Left renal pelvis (tissue), 4 donors: ENCODE data around the gene HTR3E. TPM values are rescaled to one million over a fixed set of nuclear protein-coding genes. Genes with fewer than 3 reads are reported as not detected.
"Not testable (repeated sequence)": the region's sequence is repeated elsewhere in the genome, so short reads cannot be mapped to it uniquely, and the experiment has no call there.

Source experiments
- DNase-seq, 4 donors: peaks; one replicate each; pipeline ENCODE4 v3.0.0-alpha.2; 2013; ENCODE audit warnings: low read depth in 4 of 4, low spot score in 3 of 4
- polyA plus RNA-seq, 4 donors: library from polyadenylated mRNA; unstranded; fragments of 120-200 nt; gene quantifications; one replicate each; pipeline ENCODE4 v1.2.1, GENCODE V29; 2013; ENCODE audit not compliant: insufficient read length in 4 of 4

HTR3E gene
- polyA plus RNA-seq: under 1 TPM in 1 of 4 donors, not detected in 3; 0.11 TPM

DNA sequence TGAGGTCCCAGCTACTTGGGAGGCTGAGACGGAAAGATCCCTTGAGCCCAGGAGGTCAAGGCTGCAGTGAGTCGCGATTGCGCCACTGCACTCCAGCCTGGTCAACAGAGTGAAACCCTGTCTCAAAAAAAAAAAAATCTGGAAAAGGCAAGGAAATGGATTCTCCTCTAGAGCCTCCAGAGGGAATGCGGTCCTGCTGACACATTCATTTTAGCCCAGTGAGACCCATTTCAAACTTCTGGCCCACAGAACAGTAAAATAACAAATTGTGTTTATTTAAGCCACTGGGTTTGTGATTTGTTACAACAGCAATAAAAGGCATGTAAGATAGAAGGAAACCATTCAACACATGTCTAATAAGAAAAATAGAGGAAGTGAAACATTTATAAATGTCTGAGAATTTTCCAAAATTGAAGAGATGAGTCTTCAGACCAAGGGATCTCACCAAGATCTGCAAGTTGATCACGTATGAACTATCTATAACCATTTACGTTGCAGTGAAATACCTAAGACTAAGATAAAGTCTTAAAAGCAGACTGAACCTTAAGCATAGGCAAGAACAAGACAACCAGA, at the start of gene HTR3E:
Gene HTR3E, plus strand, starts transcription at position 254 of the 573 bp plus-strand sequence. CDS start 466 bp downstream, outside the sequence.
- DNase-seq: no peak

DNA sequence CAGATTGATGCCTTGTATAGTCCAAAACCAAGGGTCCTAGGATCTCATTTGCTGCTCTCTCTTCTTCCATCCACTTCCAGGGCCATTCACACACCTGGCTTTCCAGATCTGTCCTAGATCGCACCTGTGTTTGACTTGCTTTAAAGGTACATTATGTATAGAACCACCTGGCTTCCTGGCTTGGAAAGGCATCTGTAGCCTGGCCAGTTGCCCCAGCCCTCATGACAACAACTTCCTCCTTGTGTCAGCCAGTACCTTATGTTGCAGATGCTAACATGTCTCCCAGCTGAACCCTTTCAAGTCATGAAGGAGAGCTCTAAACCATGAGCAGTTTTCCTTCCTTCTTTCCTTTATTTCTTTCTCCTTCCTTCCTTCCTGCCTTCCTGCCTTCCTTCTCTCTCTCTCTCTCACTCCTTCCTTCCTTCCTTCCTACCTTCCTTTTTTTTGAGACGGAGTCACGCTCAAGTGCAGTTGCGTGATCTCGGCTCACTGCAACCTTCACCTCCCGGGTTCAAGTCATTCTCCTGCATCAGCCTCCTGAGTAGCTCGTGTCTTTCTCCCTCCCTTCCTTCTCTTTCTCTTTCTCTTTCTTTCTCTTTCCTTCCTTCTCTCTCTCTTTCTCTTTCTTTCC, 46.5 kb upstream of the HTR3E start:
- no peak for DNase-seq

- no peak for DNase-seq
Measured at GRCh38 chr3:184052767-184053166, 44.1 kb upstream of the HTR3E start, which contains the start of gene HTR3C. Gene HTR3C (plus strand): TSS chr3:184053047. CDS start chr3:184053081, 34 bp downstream.

GRCh38 chr3:184058029-184058428, 38.8 kb upstream of the HTR3E start:
- no peak for DNase-seq

DNA sequence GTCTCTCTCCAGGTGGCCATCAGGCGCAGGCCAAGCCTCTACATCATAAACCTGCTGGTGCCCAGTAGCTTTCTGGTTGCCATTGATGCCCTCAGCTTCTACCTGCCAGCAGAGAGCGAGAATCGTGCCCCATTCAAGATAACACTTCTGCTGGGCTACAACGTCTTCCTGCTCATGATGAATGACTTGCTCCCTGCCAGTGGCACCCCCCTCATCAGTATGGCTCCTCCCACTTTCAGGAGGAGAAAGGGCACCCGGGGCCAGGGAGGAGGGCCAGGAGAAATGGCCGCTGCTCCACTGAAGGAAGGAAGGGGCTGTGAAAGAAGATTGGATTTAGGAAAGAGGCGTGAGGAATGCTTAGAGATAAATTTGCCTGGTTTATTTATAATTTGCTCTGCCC, 37.4 kb upstream of the HTR3E start:
- DNase-seq: no peak

GRCh38 chr3:184062637-184063036, 34.2 kb upstream of the HTR3E start:
- no peak for DNase-seq

- DNase-seq: no peak
Measured at GRCh38 chr3:184066211-184066610, 30.7 kb upstream of the HTR3E start.

DNA sequence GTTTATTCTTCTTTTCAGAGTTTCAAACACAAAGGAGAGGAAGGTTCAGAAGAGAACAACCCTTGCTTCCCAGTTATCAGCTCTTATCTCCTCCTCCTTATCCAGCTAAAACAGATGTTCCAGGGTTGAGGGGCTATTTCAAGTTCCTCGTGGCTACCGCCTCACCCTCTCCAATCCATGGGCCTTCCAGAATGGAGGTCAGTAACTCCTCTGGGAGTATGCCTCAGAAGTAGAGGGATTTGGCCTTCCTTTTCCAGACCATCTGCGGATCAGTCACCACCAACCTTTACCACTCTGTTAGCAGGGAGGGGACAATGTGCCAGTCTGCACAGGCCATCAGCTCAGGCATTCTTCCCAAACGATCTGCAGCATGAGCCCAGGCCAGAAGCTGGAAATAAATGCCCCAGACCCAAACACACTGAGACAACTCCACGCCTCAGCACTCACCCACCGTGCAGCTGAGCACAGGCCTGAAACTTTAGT, 29.2 kb upstream of the HTR3E start:
- DNase-seq: no peak

- no peak for DNase-seq
Measured at GRCh38 chr3:184068344-184068743, 28.5 kb upstream of the HTR3E start.

GRCh38 chr3:184071142-184071541, 25.7 kb upstream of the HTR3E start:
- DNase-seq: not testable (repeated sequence)

DNA sequence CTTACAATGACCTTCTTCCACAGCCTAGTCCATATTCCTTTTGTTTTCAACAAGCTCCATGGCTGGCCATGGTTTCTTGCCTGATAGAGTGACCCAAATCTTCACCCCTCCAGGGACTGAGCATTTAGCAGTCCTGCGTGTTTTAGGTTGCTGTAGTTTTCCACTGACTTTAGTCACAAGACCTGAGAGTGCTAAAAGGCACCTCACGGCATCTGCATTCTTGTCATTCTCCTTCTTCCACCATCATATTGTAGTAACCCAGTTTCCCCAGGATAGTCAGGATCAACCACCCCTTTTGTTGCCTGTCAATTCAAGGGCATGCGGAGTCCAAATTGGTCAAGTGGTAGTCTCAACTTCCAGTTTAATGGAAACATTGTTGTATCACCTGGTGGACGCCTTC, 23.2 kb upstream of the HTR3E start:
- DNase-seq: no peak

- DNase-seq: no peak
Measured at GRCh38 chr3:184075901-184076300, 21.0 kb upstream of the HTR3E start.

- no peak for DNase-seq
Measured at GRCh38 chr3:184077881-184078280, 19.0 kb upstream of the HTR3E start.

- no peak for DNase-seq
Measured at GRCh38 chr3:184078851-184079250, 18.0 kb upstream of the HTR3E start.

DNA sequence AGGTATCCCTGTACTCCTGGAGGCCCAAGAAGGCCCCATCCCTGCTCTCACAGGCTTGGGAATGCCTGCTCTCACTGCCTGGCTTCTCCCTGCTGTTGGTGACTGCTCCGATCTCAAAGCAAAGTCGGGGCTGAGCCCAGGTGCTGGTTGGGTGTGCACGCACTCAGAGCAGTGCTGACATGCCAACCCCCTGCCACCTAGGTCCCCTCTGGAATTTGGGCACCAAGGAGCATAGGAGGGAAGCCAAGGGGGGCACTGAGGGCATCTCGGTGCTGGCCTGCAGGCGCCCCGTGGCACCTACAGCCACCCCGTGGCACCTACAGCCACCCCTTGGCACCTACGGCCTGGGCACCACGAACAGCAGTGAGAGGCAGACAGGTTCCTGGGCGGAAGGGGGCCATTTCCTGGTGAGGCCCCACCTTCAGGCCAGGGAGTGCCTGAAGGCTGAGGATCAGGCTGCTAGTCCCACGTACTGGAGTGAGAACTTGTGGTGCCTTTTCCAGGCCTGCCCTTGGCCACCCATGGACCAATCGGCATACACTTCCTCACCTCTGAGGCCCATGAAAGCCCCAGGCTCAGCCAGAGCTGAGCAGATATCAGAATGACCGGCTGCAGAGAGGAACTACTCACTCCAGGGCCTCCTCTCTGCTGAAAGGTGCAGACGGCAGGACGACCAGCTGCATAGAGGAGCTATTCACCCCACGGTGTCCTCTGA, 15.6 kb upstream of the HTR3E start:
- no peak for DNase-seq

DNA sequence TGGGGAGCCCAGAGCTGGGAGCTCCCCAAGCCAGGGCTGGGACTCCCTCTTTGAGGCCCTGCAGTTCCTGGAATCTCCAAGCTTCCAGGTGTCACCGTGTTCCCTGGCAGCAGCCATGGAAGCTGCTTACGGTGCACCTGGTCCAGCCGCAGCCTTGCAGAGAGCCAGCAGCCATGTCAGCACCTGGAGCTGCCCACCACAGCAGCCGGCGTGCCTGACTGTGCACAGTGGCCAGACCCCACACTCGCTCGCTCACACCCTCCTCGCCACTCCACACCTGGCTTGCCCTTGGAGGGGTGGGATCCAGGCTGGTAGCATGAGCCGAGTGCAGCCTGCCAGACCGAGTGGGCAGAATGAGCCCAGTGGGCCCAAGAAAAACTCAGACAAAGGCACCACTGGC, 14.8 kb upstream of the HTR3E start:
- DNase-seq: no peak

- no peak for DNase-seq
Measured at GRCh38 chr3:184082465-184082864, 14.4 kb upstream of the HTR3E start.

GRCh38 chr3:184085389-184085852, 11.4 kb upstream of the HTR3E start:
- DNase-seq: no peak

GRCh38 chr3:184092199-184092598, 4.7 kb upstream of the HTR3E start:
- no peak for DNase-seq

GRCh38 chr3:184097556-184097955, 692 bp downstream of the HTR3E start:
- DNase-seq: no peak

DNA sequence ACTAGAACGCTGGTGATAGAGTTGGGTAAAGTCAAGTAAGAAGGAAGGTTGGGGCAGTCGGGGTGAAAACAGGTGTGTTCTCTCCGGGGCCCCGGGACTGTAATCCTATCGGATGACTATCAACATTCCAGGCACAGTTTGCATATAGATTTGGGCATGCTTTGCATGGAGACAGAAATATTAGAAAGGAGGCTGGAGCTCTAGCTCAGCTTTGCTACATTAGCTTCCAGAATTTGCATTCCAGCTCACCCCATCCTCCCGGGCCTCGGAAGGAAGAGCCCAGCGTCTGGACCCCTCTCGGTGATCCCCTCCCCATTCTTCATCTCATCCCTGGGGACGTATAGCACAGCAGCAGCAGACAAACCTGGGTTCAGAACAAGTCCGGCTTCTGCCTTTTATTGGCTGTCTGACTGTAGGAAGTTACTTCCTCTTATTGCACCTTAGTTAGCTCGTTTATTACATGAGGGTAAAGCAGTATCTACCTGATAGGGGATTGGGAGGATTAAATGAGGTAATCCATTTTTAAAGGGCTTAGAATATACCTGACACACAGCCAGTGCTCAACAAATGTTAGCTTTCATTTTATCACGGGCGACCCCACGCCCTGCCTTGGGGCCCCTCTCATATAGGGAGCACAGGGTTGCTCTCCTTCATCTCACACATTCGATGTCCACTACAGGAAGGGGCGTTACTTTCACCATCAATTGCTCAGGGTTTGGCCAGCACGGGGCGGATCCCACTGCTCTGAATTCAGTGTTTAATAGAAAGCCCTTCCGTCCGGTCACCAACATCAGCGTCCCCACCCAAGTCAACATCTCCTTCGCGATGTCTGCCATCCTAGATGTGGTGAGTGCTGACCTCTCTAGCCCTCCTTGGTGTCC, 3.2 kb downstream of the HTR3E start:
- DNase-seq: no peak
